ENCODE data around the gene SLC27A2. TPM values are rescaled to one million over a fixed set of nuclear protein-coding genes. Genes with fewer than 3 reads are reported as not detected.

Gene SLC27A2
- total RNA-seq, 1 donor from 2014 or later = 0.51 TPM

DNA sequence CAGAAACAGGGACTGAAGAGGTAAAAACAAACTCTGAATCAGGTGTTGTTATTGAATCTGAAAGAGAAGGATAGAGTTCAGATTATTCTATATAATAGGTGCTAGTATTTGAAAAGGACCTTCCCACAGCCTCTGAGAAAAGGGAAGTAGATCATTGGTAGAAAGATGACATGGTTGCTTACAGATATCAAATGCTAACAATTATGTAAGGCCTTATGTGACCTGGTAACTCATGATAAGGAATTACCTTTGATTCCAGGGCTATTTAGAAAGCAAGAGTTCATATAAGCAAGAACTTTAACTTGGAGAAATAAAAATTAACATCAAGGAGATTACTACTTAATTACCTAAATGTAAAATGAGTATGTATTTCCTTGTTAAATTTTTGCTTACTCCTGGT, 7.6 kb downstream of the SLC27A2 start:
- DNase-seq (ENCODE audit: low spot score) = no peak
- H3K9me3 Mint-ChIP-seq (ENCODE audit: unreplicated experiment) = no peaks in the 10 kb centered on the region
- H3K27me3 Mint-ChIP-seq (ENCODE audit: unreplicated experiment) = no peaks in the 10 kb centered on the region
- H3K4me3 Mint-ChIP-seq (ENCODE audit: unreplicated experiment) = no peak overlapping the region
- H3K4me1 Mint-ChIP-seq (ENCODE audit: unreplicated experiment) = peaks cover 13% of the 10 kb centered on the region
- no peak overlapping the region for H3K27ac Mint-ChIP-seq (ENCODE audit: unreplicated experiment)
- no peaks in the 10 kb centered on the region for H3K36me3 Mint-ChIP-seq (ENCODE audit: low read depth, unreplicated experiment)
- TF ChIP-seq, protein P1, sequence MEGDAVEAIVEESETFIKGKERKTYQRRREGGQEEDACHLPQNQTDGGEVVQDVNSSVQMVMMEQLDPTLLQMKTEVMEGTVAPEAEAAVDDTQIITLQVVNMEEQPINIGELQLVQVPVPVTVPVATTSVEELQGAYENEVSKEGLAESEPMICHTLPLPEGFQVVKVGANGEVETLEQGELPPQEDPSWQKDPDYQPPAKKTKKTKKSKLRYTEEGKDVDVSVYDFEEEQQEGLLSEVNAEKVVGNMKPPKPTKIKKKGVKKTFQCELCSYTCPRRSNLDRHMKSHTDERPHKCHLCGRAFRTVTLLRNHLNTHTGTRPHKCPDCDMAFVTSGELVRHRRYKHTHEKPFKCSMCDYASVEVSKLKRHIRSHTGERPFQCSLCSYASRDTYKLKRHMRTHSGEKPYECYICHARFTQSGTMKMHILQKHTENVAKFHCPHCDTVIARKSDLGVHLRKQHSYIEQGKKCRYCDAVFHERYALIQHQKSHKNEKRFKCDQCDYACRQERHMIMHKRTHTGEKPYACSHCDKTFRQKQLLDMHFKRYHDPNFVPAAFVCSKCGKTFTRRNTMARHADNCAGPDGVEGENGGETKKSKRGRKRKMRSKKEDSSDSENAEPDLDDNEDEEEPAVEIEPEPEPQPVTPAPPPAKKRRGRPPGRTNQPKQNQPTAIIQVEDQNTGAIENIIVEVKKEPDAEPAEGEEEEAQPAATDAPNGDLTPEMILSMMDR (IDR thresholded peaks at IDR 0.05; ENCODE audit: unreplicated experiment) = no peak

DNA sequence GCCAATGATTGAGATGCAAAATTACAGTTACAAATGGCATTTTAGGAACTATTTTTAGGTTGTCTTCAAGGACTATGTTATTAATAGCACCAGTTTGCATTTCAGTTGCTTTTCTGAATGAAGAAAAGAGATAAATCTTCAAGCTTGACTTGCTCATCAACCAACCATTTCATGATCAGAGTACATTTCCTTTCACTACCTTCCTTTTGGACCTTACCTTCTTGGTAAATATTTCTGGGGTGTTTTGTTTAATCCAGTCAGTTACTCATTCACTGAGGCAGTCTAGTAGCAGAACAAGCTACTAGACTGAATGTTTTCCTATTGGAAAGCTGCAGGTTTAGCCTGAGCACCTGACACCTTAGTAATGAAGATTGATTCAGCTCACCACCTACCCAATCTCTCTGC, 8.2 kb downstream of the SLC27A2 start:
- H3K27ac Mint-ChIP-seq (ENCODE audit: unreplicated experiment) = no peak overlapping the region
- H3K4me3 Mint-ChIP-seq (ENCODE audit: unreplicated experiment) = no peak overlapping the region
- H3K9me3 Mint-ChIP-seq (ENCODE audit: unreplicated experiment) = no peaks in the 10 kb centered on the region
- H3K27me3 Mint-ChIP-seq (ENCODE audit: unreplicated experiment) = no peaks in the 10 kb centered on the region
- peaks cover 13% of the 10 kb centered on the region for H3K4me1 Mint-ChIP-seq (ENCODE audit: unreplicated experiment)
- TF ChIP-seq, protein P1 (IDR thresholded peaks at IDR 0.05; ENCODE audit: unreplicated experiment) = no peak
- no peak for DNase-seq (ENCODE audit: low spot score)
- no peaks in the 10 kb centered on the region for H3K36me3 Mint-ChIP-seq (ENCODE audit: low read depth, unreplicated experiment)

DNA sequence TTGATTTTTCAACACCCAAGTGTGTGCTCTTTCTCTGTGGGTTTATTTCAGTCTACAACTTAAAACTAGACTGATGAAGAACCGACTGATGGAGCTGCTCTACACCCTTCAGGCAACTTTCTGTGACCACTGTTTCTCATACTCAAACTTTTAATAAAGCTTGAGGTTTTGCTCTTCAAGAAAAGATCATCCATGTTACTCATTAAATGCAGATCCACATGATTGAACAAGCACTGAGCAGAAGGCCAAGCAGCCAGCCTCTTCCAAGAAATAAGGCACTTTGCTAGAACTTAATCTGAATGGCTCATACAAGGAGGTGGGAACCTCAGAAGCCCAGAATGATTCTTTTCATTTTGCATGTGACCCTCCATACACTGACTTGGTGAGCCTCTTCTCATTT, 8.7 kb downstream of the SLC27A2 start:
- Mint-ChIP-seq H3K4me1 (ENCODE audit: unreplicated experiment) (peaks cover 13% of the 10 kb centered on the region), H3K4me3 (ENCODE audit: unreplicated experiment) (no peak overlapping the region), H3K9me3 (ENCODE audit: unreplicated experiment) (no peaks in the 10 kb centered on the region), H3K36me3 (ENCODE audit: low read depth, unreplicated experiment) (no peaks in the 10 kb centered on the region), H3K27ac (ENCODE audit: unreplicated experiment) (no peak overlapping the region), H3K27me3 (ENCODE audit: unreplicated experiment) (no peaks in the 10 kb centered on the region)
- DNase-seq (ENCODE audit: low spot score) = no peak
- TF ChIP-seq, protein P1 (IDR thresholded peaks at IDR 0.05; ENCODE audit: unreplicated experiment) = no peak

DNA sequence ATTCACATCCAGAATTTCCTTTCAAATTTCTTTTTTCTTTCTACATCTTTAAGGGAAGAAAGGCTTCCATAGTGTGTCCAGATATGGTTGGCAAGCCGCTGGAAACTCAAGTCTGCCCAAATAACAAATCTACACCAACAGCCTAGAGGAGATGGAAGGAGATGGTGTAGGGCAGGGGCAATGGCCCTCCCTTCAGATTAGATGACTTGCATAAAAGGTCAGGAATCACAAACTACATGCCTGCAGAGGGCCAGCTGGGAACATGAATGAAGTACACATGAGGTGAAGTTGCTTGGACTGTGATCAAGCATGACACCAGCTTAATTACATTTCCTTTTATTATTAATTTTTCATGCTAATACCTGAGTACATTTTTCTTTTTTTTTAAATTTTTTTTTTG, 10.2 kb downstream of the SLC27A2 start:
- H3K27ac Mint-ChIP-seq (ENCODE audit: unreplicated experiment) = no peak overlapping the region
- H3K9me3 Mint-ChIP-seq (ENCODE audit: unreplicated experiment) = no peaks in the 10 kb centered on the region
- no peaks in the 10 kb centered on the region for H3K36me3 Mint-ChIP-seq (ENCODE audit: low read depth, unreplicated experiment)
- H3K4me1 Mint-ChIP-seq (ENCODE audit: unreplicated experiment) = peaks cover 10% of the 10 kb centered on the region
- TF ChIP-seq, protein P1 (IDR thresholded peaks at IDR 0.05; ENCODE audit: unreplicated experiment) = no peak
- no peak overlapping the region for H3K4me3 Mint-ChIP-seq (ENCODE audit: unreplicated experiment)
- DNase-seq (ENCODE audit: low spot score) = no peak
- no peaks in the 10 kb centered on the region for H3K27me3 Mint-ChIP-seq (ENCODE audit: unreplicated experiment)

DNA sequence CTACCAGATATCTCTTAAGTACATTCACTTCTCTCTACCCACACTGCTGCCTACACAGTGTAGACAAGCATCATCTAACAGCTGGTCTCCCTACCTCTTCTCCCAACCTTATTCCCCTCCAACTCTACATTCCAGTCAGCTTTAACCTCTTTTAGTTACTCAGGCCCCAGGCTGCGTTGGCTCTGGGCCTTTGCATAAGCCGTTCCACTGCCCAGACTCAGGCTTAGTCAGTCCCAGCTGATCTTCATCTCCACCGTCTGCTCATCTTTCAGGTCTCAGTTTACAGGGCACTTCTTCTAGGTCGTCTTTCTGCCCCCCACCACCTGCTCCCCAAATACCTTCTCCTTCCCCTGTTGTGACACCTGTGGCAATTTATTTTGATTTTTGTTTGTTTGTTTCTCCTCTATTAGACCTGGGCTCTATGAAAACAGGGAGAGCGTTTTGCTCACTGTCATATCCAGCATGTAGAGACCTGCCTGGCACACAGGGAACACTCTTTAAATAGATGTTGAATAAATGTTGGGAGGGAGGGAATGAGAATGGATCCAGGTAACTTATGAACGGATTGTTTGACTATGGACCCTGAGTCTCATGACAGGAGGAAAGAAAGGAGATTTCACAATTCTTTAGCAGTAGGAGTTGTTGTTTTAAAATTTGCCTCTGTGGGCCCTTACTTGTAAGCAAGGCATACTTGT, 11.1 kb downstream of the SLC27A2 start:
- TF ChIP-seq, protein P1 (IDR thresholded peaks at IDR 0.05; ENCODE audit: unreplicated experiment) = no peak
- no peaks in the 10 kb centered on the region for H3K9me3 Mint-ChIP-seq (ENCODE audit: unreplicated experiment)
- no peak overlapping the region for H3K4me3 Mint-ChIP-seq (ENCODE audit: unreplicated experiment)
- H3K27ac Mint-ChIP-seq (ENCODE audit: unreplicated experiment) = no peak overlapping the region
- no peak for DNase-seq (ENCODE audit: low spot score)
- peaks cover 5% of the 10 kb centered on the region for H3K4me1 Mint-ChIP-seq (ENCODE audit: unreplicated experiment)
- no peaks in the 10 kb centered on the region for H3K36me3 Mint-ChIP-seq (ENCODE audit: low read depth, unreplicated experiment)
- no peaks in the 10 kb centered on the region for H3K27me3 Mint-ChIP-seq (ENCODE audit: unreplicated experiment)

Data from endothelial cell (in vitro differentiated cells).